Measurements from ENCODE around the gene VASN.
A peak's percentile ranks its signal among the peaks of the same experiment; 100 is the strongest.

VASN gene

DNA sequence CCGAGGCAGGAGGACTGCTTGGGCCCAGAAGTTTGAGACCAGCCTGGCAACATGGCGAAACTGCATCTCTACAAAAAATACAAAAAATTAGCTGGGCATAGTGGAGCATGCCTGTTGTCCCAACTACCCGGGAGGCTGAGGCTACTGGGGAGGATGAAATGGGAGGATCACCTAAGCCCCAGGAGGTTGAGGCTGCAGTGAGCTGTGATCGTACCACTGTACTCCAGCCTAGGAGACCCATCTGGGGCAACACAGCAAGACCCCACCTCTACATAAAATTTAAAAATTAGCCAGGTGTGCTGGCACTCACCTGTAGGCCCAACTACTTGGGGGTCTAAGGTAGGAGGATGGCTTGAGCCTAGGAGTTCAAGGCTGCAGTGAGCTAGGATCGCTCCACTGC lies 22.3 kb upstream of the VASN start:
- TF ChIP-seq, protein P1, sequence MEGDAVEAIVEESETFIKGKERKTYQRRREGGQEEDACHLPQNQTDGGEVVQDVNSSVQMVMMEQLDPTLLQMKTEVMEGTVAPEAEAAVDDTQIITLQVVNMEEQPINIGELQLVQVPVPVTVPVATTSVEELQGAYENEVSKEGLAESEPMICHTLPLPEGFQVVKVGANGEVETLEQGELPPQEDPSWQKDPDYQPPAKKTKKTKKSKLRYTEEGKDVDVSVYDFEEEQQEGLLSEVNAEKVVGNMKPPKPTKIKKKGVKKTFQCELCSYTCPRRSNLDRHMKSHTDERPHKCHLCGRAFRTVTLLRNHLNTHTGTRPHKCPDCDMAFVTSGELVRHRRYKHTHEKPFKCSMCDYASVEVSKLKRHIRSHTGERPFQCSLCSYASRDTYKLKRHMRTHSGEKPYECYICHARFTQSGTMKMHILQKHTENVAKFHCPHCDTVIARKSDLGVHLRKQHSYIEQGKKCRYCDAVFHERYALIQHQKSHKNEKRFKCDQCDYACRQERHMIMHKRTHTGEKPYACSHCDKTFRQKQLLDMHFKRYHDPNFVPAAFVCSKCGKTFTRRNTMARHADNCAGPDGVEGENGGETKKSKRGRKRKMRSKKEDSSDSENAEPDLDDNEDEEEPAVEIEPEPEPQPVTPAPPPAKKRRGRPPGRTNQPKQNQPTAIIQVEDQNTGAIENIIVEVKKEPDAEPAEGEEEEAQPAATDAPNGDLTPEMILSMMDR (IDR thresholded peaks at IDR 0.05; ENCODE audit: borderline replicate concordance, control extremely low read depth, extremely low read depth, insufficient read depth, missing control alignments) = no peak

DNA sequence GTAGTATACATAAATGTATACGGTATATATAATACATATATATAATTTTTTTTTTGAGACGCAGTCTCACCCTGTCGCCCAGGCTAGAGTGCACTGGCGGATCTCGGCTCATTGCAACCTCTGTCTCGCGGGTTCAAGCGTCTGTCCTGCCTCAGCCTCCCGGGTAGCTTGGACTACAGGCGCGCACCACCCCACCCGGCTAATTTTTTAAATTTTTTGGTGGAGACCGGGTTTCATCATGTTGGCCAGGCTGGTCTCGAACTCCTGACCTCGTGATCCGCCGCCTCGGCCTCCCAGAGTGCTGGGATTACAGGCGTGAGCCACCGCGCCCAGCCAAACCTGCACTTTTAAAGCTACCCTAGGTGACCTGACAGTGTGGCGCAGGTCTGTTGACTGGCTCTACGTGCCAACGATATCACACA lies 21.3 kb upstream of the VASN start:
- in situ Hi-C loops (cut with MboI; ENCODE audit: low sequenced_read_pairs, unreplicated experiment) = no loop called here
- no peak for DNase-seq (ENCODE audit: low spot score)
- TF ChIP-seq, protein P1 (IDR thresholded peaks at IDR 0.05; ENCODE audit: borderline replicate concordance, control extremely low read depth, extremely low read depth, insufficient read depth, missing control alignments) = no peak

More for the DNA sequence above, 22.3 kb upstream of the VASN start:
- in situ Hi-C loops (cut with MboI; ENCODE audit: low sequenced_read_pairs, unreplicated experiment) = no loop called here
- DNase-seq (ENCODE audit: low spot score) = no peak

DNA sequence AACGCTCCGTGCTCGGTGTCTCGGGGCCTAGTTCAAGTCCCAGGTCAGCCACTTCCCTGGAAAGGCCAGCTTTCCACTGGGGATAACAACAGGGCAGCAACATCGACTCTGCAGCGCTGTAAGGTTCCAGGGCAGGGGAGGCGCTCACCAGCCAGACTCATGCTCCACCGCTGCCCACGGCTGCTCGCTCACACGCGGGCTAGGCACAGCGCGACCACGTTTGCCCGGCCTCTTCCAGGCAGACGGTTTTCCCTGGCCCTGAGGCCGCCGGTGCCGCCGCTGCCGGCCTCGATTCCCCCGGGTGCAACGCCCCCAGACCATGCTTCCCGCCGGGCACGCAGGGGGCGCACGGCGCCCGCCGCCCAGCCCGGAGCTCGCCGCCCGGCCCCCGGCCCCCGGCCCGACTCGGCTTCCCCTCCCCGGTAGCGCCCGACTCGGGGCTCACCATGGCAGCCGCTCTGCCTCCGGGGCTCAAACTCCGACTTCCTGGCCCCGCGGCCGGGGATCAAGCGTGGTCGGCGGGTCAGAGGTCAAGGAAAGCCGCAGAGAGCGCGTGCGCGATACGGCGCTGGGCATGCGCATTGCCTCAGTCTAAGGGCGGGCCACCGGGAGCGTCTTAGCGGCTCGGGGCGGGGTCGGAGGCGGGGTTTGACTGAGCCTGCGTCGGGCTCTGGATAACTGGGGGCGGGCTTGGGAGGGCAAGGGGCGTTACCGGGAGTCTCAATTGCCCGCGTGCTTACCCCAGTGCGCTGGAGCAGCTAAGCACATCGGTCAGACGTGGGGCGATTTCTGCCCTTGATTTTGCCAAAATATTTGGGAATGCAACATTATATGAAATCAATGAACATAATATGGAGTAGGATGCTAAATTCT lies 20.6 kb upstream of the VASN start, which contains the start of gene PAM16:
PAM16 (minus strand) TSS at position 535 of the 873 bp plus-strand sequence; CDS start at position 448, 87 bp downstream.
- DNase-seq (ENCODE audit: low spot score) = peak; percentile 99
- in situ Hi-C loops (cut with MboI; ENCODE audit: low sequenced_read_pairs, unreplicated experiment) = no loop called here

DNA sequence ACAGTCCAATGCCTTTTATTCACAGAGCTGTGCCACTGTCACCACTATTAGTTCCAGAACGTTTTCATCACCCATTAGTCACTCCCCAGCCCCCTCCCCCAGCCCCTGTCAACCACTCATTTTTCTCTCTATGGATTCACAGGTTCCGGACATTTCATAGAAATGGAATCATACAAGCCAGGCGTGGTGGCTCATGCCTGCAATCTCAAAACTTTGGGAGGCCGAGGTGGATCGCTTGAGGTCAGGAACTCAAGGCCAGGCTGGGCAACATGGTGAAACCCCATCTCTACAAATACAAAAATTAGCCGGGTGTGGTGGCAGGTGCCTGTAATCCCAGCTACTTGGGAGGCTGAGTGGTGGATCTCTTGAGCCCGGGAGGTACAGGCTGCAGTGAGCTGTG lies 19.8 kb upstream of the VASN start:
- in situ Hi-C loops (cut with MboI; ENCODE audit: low sequenced_read_pairs, unreplicated experiment) = no loop called here
- TF ChIP-seq, protein P1 (IDR thresholded peaks at IDR 0.05; ENCODE audit: borderline replicate concordance, control extremely low read depth, extremely low read depth, insufficient read depth, missing control alignments) = no peak
- DNase-seq (ENCODE audit: low spot score) = no peak

More for the DNA sequence above, 20.6 kb upstream of the VASN start, which contains the start of gene PAM16:
- TF ChIP-seq, protein P1 (IDR thresholded peaks at IDR 0.05; ENCODE audit: borderline replicate concordance, control extremely low read depth, extremely low read depth, insufficient read depth, missing control alignments) = no peak

DNA sequence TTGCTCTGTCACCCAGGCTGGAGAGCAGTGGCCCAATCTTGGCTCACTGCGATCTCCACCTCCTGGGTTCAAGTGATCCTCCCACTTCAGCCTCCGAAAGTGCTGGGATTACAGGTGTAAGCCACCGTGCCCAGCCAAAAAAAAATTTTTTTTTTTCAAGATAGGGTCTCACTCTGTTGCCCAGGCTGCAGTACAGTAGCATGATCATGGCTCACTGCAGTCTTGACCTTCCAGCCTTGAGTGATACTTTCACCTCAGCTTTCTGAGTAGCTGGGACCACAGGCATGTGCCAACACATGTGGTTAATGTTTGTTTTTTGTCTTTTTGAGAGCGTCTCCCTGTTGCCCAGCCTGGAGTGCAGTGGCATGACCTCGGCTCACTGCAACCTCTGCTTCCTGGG lies 18.8 kb upstream of the VASN start:
- in situ Hi-C loops (cut with MboI; ENCODE audit: low sequenced_read_pairs, unreplicated experiment) = no loop called here
- TF ChIP-seq, protein P1 (IDR thresholded peaks at IDR 0.05; ENCODE audit: borderline replicate concordance, control extremely low read depth, extremely low read depth, insufficient read depth, missing control alignments) = no peak
- no peak for DNase-seq (ENCODE audit: low spot score)

DNA sequence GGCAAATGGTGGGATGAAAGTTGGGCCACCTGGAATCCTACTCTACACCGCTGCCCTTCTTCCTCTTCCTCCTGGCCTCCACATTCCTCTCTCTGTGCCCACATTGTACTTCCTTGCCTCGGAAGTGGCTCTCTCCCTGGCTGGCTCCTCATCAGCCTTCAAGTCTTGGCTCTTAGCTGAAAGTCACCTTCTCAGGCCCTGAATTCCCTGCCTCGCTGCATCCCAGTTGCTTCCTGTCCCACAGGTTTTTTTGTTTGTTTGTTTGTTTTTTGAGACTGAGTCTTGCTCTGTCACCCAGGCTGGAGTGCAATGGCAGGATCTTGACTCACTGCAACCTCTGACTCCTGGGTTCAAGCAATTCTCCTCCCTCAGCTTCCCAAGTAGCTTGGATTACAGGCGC lies 18.0 kb upstream of the VASN start:
- TF ChIP-seq, protein P1 (IDR thresholded peaks at IDR 0.05; ENCODE audit: borderline replicate concordance, control extremely low read depth, extremely low read depth, insufficient read depth, missing control alignments) = no peak
- no peak for DNase-seq (ENCODE audit: low spot score)
- in situ Hi-C loops (cut with MboI; ENCODE audit: low sequenced_read_pairs, unreplicated experiment) = no loop called here

Measured in GM13976 (cell line).